ENCODE results near the gene APBA2. TPM values are rescaled to one million over a fixed set of nuclear protein-coding genes. Genes with fewer than 3 reads are reported as not detected.

Gene APBA2
- total RNA-seq, 1 donor from 2014 or later, result 35.8 TPM

- Mint-ChIP-seq H3K27me3 (ENCODE audit: insufficient read depth, low read depth) (peaks cover 2% of the 10 kb centered on the region), H3K9me3 (no peaks in the 10 kb centered on the region), H3K4me3 (no peak overlapping the region), H3K27ac (no peak overlapping the region), H3K36me3 (peaks cover 12% of the 10 kb centered on the region), H3K4me1 (no peaks in the 10 kb centered on the region)
- H3K4me1 ChIP-seq, result no peaks in the 10 kb centered on the region
- H3K79me2 ChIP-seq (ENCODE audit: low read depth), result no peaks in the 10 kb centered on the region
- H3K9me3 ChIP-seq (ENCODE audit: low read depth), result no peaks in the 10 kb centered on the region
- H3K9ac ChIP-seq, result no peak overlapping the region
- no peak overlapping the region for H3K4me2 ChIP-seq
- no peak overlapping the region for H2AFZ ChIP-seq (replicated peaks)
- no peak overlapping the region for H3K27ac ChIP-seq
- no peak for DNase-seq (ENCODE audit: low spot score)
- no peaks in the 10 kb centered on the region for H3F3A ChIP-seq (ENCODE audit: low read depth)
- H4K20me1 ChIP-seq (ENCODE audit: low read depth), result peaks cover 26% of the 10 kb centered on the region
- TF ChIP-seq EZH2 (IDR thresholded peaks at IDR 0.05) (no peak), EZH2phosphoT487 (IDR thresholded peaks at IDR 0.05) (no peak)
- TF ChIP-seq, protein P1, sequence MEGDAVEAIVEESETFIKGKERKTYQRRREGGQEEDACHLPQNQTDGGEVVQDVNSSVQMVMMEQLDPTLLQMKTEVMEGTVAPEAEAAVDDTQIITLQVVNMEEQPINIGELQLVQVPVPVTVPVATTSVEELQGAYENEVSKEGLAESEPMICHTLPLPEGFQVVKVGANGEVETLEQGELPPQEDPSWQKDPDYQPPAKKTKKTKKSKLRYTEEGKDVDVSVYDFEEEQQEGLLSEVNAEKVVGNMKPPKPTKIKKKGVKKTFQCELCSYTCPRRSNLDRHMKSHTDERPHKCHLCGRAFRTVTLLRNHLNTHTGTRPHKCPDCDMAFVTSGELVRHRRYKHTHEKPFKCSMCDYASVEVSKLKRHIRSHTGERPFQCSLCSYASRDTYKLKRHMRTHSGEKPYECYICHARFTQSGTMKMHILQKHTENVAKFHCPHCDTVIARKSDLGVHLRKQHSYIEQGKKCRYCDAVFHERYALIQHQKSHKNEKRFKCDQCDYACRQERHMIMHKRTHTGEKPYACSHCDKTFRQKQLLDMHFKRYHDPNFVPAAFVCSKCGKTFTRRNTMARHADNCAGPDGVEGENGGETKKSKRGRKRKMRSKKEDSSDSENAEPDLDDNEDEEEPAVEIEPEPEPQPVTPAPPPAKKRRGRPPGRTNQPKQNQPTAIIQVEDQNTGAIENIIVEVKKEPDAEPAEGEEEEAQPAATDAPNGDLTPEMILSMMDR (IDR thresholded peaks at IDR 0.05), result no peak
- H3K36me3 ChIP-seq, result no peaks in the 10 kb centered on the region
- no peak overlapping the region for H3K4me3 ChIP-seq
- H3K27me3 ChIP-seq, result no peaks in the 10 kb centered on the region
Measured at GRCh38 chr15:28967990-28968389, 82.2 kb downstream of the APBA2 start.

DNA sequence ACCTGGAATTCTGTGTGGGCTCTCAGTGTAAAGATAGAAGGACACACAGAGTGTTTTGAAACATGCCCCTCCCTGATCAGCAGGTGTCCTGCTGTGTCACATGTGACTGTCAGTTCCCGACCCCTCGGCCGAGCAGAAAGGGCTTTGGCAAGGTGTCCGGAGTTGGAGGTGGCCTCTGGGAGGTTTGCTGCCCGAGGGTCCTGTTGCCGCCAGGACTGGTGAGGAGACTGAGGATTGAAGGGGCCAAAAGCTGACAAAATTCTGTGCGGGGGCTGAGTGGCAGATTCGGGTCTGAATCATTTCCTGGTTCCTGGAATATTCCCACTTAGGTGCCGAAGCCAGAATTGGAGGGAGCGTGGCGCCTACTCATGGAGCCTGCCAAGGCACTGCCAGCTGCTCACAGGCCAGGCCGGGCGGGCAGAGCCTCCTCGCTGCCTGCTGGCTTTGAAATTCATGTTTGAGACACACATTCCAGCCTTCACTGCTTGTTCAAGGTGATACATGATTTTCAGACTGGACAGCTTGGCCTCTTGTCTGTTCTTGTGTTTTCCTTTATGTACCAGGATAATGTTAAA, 83.8 kb downstream of the APBA2 start:
- DNase-seq (ENCODE audit: low spot score), result no peak
- Histone ChIP-seq H3K9me3 (ENCODE audit: low read depth) (no peaks in the 10 kb centered on the region), H3K36me3 (no peaks in the 10 kb centered on the region), H2AFZ (replicated peaks) (no peak overlapping the region), H3F3A (ENCODE audit: low read depth) (no peaks in the 10 kb centered on the region), H4K20me1 (ENCODE audit: low read depth) (peaks cover 30% of the 10 kb centered on the region), H3K9ac (no peak overlapping the region), H3K27me3 (no peaks in the 10 kb centered on the region), H3K4me1 (no peaks in the 10 kb centered on the region), H3K4me3 (no peak overlapping the region), H3K4me2 (no peak overlapping the region), H3K79me2 (ENCODE audit: low read depth) (no peaks in the 10 kb centered on the region), H3K27ac (no peak overlapping the region)
- Mint-ChIP-seq H3K36me3 (peaks cover 5% of the 10 kb centered on the region), H3K27ac (no peak overlapping the region), H3K27me3 (ENCODE audit: insufficient read depth, low read depth) (peaks cover 2% of the 10 kb centered on the region), H3K4me1 (no peaks in the 10 kb centered on the region), H3K4me3 (no peak overlapping the region), H3K9me3 (no peaks in the 10 kb centered on the region)
- TF ChIP-seq, protein P1 (IDR thresholded peaks at IDR 0.05), result no peak
- TF ChIP-seq EZH2 (IDR thresholded peaks at IDR 0.05) (no peak), EZH2phosphoT487 (IDR thresholded peaks at IDR 0.05) (no peak)

DNA sequence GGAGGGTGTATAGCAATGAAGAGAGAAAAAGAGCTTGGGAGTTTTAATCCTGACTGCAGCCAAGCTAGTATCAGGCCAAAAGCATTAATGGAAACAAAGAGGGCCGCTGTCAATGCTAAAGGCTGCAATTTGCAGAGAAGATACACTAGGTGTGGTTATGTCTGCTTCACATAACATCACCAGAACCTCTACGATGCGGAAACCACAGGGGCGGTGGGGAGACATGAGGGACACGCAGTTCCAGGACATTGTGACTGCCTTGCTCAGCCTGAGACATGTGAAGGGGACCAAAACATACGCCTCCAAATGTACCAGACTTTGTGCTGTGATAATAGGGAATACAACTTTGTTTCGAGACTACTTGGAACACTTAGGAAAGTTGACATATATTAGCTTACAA, 88.4 kb downstream of the APBA2 start:
- H4K20me1 ChIP-seq (ENCODE audit: low read depth), result peaks cover 59% of the 10 kb centered on the region
- no peak overlapping the region for H3K4me2 ChIP-seq
- Mint-ChIP-seq H3K36me3 (no peaks in the 10 kb centered on the region), H3K4me3 (no peak overlapping the region), H3K27ac (no peak overlapping the region), H3K4me1 (peaks cover 17% of the 10 kb centered on the region), H3K9me3 (no peaks in the 10 kb centered on the region), H3K27me3 (ENCODE audit: insufficient read depth, low read depth) (peaks cover 4% of the 10 kb centered on the region)
- H3K4me3 ChIP-seq, result no peak overlapping the region
- H2AFZ ChIP-seq (replicated peaks), result no peak overlapping the region
- peaks cover 5% of the 10 kb centered on the region for H3K79me2 ChIP-seq (ENCODE audit: low read depth)
- no peaks in the 10 kb centered on the region for H3K9me3 ChIP-seq (ENCODE audit: low read depth)
- H3K9ac ChIP-seq, result no peak overlapping the region
- peaks cover 15% of the 10 kb centered on the region for H3F3A ChIP-seq (ENCODE audit: low read depth)
- H3K27me3 ChIP-seq, result no peaks in the 10 kb centered on the region
- peaks cover 11% of the 10 kb centered on the region for H3K4me1 ChIP-seq
- DNase-seq (ENCODE audit: low spot score), result no peak
- no peak overlapping the region for H3K27ac ChIP-seq
- H3K36me3 ChIP-seq, result no peaks in the 10 kb centered on the region
- TF ChIP-seq EZH2phosphoT487 (IDR thresholded peaks at IDR 0.05), result no peak
- TF ChIP-seq EZH2 (IDR thresholded peaks at IDR 0.05), result no peak
- TF ChIP-seq, protein P1 (IDR thresholded peaks at IDR 0.05), result no peak
